DMS 273 (cell line): ENCODE measurements around the gene CACNA1A.

ENCODE experiments used
- DNase-seq: peaks from one replicate; lab custom pipeline; 2025; ENCODE audit not compliant: unreplicated experiment; lab: John Stamatoyannopoulos, UW

CACNA1A gene

GRCh38 chr19:13493516-13494310, 12.6 kb downstream of the CACNA1A start:
- DNase-seq: no peak

GRCh38 chr19:13492128-13492527, 14.2 kb downstream of the CACNA1A start:
- no peak for DNase-seq

GRCh38 chr19:13487985-13488384, 18.3 kb downstream of the CACNA1A start:
- DNase-seq: no peak

GRCh38 chr19:13484166-13484565, 22.1 kb downstream of the CACNA1A start:
- DNase-seq: no peak

GRCh38 chr19:13483215-13483614, 23.1 kb downstream of the CACNA1A start:
- no peak for DNase-seq

- no peak for DNase-seq
These were observed 27.7 kb downstream of the CACNA1A start for GRCh38 chr19:13478576-13478975.

- DNase-seq: no peak
These were observed 30.2 kb downstream of the CACNA1A start for GRCh38 chr19:13476071-13476470.

- no peak for DNase-seq
These were observed 31.2 kb downstream of the CACNA1A start for GRCh38 chr19:13475044-13475443.

- no peak for DNase-seq
These were observed 39.6 kb downstream of the CACNA1A start for GRCh38 chr19:13466697-13467096.

GRCh38 chr19:13463296-13463695, 43.0 kb downstream of the CACNA1A start:
- DNase-seq: peak; percentile 51

GRCh38 chr19:13461536-13461935, 44.7 kb downstream of the CACNA1A start:
- no peak for DNase-seq

- DNase-seq: no peak
These were observed 46.2 kb downstream of the CACNA1A start for GRCh38 chr19:13460045-13460444.

- no peak for DNase-seq
These were observed 46.9 kb downstream of the CACNA1A start for GRCh38 chr19:13459351-13459750.

GRCh38 chr19:13451434-13451995, 54.8 kb downstream of the CACNA1A start:
- no peak for DNase-seq

- no peak for DNase-seq
These were observed 58.3 kb downstream of the CACNA1A start for GRCh38 chr19:13447978-13448377.

GRCh38 chr19:13441810-13442512, 64.3 kb downstream of the CACNA1A start:
- DNase-seq: peak; percentile 57

- no peak for DNase-seq
These were observed 68.2 kb downstream of the CACNA1A start for GRCh38 chr19:13437919-13438618.

GRCh38 chr19:13436352-13436751, 69.9 kb downstream of the CACNA1A start:
- DNase-seq: no peak

- DNase-seq: peak; percentile 74
These were observed 75.3 kb downstream of the CACNA1A start for GRCh38 chr19:13430790-13431582.

GRCh38 chr19:13429563-13429962, 76.7 kb downstream of the CACNA1A start:
- no peak for DNase-seq

GRCh38 chr19:13428352-13428751, 77.9 kb downstream of the CACNA1A start:
- DNase-seq: peak; percentile 50
